Measurements from ENCODE around the gene ZC3H12D.

ZC3H12D gene

DNA sequence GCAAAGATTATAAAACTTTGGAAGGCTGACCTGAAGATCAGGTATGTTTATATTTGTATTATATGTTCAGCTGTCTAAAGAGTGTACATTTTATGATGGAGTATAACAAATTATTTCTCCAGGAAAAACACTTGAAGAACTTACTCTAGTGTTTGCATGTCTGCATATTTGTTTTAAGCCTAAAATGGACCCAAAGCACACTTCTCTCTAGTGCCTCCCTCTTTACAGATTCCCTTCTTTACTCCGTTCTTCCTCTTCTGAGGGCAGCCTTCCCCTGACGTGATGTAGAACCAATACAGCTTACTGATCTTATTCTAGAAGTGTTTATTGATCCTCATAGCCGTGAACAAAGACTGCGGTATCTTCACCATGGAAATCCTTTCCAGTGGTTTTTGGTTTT, 70.8 kb downstream of the ZC3H12D start:
- DNase-seq (ENCODE audit: low read depth): no peak

DNA sequence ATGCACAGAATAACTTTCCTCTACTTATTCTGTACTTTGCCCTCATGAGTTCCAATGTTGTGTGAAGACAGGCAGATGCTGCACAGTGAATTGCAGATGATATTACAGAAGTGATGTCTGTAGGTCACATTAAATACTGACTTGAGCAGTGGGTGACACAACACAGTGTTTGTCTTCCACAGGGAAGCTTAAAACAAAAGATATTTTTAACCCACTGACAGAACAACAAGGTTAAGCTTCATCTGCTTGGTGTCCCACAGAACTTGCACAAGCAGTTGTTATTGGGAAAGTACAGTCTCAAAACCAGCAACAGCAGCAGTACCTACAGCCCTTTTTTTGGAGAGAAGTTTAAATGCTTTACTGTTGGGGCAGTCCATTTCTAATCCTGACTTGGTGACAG, 74.3 kb downstream of the ZC3H12D start:
- no peak for DNase-seq (ENCODE audit: low read depth)

DNA sequence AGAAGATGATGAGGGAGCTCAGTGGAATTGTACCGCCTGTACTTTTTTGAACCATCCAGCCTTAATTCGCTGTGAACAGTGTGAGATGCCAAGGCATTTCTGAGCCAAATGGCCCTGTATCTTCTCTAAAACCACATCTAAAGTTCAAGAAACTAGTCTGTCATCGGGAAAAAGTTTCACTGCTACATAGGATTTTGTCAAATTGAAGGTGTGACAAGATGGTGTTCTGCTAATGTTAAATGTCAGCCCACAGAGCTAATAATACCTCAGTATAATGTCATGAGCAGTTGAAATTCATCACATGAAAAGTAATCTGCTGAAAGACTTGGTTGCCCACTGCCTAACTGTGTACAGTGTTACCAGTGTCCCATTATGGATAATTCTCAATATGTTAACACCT, 75.2 kb downstream of the ZC3H12D start:
- no peak for DNase-seq (ENCODE audit: low read depth)

- peak; percentile 26 for DNase-seq (ENCODE audit: low read depth)
These were observed 78.7 kb downstream of the ZC3H12D start for GRCh38 chr6:149405823-149406765.

DNA sequence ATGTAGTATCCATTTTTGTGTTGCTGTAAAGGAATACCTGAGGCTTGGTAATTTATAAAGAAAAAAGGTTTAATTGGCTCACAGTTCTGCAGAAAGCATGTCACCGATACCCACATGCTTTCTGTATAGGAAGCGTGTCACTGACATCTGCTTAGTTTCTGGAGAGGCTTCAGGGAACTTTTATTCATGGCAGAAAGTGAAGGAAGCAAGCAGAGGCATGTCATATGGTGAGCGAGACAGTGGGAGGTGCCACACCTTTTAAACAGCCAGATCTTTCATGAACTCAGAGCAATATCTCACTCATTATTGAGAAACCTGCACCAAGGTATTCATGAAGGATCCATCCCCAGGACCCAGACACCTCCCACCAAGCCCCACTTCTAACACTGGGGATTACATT, 81.3 kb downstream of the ZC3H12D start:
- no peak for DNase-seq (ENCODE audit: low read depth)

DNA sequence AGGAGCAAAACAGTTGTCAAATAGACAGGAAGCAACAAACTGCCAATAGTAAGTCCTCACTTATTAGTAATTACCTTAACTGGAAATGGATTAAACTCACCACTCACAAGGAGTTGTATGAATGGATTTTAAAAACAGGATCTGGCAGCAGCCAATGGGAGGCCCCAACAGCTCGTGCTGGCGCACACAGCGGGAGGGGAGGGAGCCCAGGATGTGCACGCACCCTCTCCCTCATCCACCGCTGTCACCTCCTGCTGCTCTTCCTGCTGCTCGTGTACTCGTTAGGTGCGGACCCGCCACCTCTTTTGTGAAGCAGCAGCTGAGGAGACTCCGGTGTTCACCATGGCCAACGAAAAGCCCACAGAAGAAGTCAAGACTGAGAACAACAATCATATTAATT, 84.8 kb downstream of the ZC3H12D start, which contains the start of gene SUMO4:
SUMO4 (plus strand) TSS at position 213 of the 400 bp plus-strand sequence; CDS start at position 343, 130 bp downstream.
- DNase-seq (ENCODE audit: low read depth): no peak

- no peak for DNase-seq (ENCODE audit: low read depth)
These were observed 87.4 kb downstream of the ZC3H12D start for GRCh38 chr6:149397384-149397783.
